Right renal pelvis (tissue), 4 donors: ENCODE data around the gene GBP1. TPM values are rescaled to one million over a fixed set of nuclear protein-coding genes. Genes with fewer than 3 reads are reported as not detected.
"Not testable (repeated sequence)": the region's sequence is repeated elsewhere in the genome, so short reads cannot be mapped to it uniquely, and the experiment has no call there.

Experiments used
- DNase-seq, 4 donors: peaks; one replicate each; pipeline ENCODE4 v3.0.0-alpha.2; 2013; ENCODE audit warnings: low read depth in 4 of 4, low spot score in 3 of 4, missing footprints in 1 of 4
- polyA plus RNA-seq, 4 donors: library from polyadenylated mRNA; unstranded; fragments of 120-200 nt; gene quantifications; one replicate each; pipeline ENCODE4 v1.2.1, GENCODE V29; 2013; ENCODE audit not compliant: insufficient read length in 4 of 4

GBP1 gene, protein sequence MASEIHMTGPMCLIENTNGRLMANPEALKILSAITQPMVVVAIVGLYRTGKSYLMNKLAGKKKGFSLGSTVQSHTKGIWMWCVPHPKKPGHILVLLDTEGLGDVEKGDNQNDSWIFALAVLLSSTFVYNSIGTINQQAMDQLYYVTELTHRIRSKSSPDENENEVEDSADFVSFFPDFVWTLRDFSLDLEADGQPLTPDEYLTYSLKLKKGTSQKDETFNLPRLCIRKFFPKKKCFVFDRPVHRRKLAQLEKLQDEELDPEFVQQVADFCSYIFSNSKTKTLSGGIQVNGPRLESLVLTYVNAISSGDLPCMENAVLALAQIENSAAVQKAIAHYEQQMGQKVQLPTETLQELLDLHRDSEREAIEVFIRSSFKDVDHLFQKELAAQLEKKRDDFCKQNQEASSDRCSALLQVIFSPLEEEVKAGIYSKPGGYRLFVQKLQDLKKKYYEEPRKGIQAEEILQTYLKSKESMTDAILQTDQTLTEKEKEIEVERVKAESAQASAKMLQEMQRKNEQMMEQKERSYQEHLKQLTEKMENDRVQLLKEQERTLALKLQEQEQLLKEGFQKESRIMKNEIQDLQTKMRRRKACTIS
- polyA plus RNA-seq = 10 to 100 TPM; 12.0 to 17.8 (median 14.0) TPM

DNA sequence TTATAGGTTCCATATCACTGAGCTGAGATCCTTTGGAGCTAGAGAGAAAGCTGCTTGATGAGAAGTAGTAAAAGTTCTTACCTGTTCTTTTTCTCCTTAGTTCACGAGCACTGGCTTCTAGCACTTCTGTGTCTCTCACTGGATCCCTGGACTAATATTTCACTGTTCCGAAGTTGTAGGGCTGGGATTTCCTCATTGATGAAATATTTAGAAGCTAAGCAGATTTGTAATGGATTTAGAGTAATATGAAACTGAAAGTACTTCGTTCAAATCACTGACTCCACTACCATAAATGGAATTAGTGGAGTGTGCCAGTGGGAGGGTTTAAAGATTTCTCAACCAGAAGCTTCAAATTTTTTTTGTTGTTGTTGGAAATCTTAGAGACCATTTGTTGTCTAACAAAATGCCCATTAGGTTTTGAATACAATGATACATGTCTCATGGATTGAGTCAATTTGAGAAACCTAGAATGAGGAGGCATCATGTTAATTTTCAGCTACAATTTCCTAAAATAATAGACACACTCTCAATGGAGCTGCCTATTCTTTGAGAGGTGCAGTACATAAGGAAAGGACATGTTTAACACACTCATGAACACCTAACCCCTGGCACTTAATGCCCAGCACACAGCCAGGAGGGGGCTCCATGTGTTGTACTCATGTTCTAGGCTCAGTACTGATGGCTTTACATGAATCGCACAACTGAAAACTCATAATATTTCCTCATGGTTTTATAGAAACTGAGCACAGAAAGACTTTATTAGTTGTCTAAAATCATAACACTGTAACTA lies at the start of gene GBP1:
TSS of gene GBP1 (minus strand) at position 130 of the 790 bp plus-strand sequence. CDS start 1,974 bp downstream, outside the sequence.
- no peak for DNase-seq

DNA sequence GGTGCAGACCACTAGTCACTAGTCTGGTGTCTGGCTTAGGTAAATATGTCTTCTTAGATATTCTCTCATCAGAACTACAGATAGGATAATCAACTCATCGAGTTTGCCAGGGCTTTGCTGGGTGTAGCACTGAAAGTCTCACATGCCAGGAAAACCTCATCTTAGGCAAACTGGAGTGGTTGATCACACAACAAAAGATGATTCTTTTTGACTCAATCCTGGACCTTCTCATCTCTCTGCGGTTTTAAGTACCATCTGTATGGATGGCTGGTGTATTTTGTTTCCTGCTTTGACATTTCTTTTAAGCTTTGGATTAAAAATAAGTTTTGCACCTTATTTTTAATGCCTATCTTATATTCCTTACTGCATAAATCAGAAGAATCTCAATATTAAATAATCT lies 49.7 kb upstream of the GBP1 start:
- DNase-seq = no peak

DNA sequence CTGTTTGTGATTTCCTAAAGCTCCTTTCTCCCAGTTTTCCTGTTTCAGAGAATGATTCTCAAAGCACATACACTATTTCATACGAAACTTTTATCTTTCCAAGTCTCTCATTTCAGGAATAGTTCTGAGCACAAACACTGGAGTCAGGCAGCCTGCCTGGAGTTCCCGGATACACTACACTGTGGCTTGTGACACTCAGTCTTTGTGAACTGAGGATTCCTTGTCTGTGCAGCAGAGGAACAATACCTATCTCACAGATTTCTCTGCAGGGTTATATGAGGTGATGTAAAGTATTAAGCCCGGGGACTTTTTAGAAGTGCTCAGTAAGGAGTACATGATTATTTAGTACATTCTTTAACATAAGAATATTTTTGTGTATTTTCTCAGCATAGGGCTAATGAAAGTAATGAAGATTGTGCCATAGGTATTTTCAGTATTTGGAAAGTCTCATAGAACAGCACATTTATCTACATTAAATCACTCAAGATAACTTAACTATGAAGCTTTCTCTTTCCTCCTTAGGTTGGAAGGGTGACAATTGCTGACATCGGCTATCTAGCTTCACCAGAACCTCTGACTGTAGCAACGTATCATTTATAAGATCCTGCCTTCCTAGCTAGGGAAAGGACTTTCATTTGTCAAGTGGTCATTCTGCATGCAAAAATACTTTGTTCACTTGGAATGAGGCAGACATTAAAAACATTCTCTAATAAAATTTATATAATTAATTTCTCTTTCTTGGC lies 48.0 kb upstream of the GBP1 start:
- DNase-seq = no peak

DNA sequence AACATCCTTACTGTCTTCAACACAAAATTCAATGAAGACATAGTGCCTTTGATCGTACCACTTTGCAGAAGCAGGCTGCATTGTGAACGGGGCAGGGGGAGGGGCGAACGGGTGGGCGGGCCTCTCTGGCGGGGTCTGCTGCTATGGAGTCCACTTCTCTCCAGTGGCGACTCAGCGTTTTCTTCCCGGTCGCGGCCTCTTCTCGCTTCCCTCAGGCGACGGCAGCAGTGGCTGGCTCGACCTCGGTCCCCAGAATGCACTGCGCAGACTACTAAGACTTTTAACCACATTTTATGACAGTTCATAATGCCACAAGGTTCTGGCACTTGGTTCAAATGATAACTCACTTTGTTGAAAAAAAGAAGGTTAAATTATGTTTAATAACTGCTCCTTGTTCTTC lies 39.7 kb upstream of the GBP1 start:
- no peak for DNase-seq

DNA sequence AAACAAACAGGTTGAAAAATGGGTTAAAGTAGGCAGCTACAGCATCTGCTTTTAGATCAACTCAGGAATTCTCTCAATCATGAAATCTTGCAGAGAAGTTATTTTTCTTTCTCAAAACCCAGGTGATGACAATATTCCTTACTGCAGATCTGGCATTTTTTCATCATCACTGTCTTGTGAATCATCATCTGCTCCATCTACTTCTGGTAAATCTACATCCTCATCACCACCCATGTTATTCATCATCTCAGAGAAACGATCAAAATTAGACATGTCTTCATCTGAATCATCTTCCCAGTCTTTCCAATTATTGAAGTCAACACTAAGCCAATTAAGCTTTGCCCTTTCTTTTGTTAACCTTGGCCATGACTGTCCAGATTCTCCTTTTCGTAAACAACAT lies 39.1 kb upstream of the GBP1 start:
- DNase-seq = no peak

DNA sequence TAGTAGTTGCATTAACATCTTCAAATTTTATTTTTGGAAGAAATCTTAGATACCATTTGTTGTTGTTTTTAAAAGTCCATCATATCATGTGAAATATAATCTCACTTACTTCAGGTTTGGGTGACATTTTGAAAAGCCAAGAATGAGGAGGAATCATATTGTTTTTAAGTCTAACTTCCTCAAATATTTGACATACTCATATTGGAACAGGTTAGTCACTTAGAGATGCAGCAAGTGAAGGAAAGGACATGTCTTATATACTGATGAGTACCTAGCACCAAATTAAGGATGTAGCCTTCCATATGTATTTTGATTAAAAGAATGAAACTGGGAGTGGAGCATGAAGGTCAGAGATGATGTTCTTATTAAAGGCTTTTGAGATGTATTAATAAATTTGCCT lies 37.0 kb upstream of the GBP1 start:
- DNase-seq = no peak

DNA sequence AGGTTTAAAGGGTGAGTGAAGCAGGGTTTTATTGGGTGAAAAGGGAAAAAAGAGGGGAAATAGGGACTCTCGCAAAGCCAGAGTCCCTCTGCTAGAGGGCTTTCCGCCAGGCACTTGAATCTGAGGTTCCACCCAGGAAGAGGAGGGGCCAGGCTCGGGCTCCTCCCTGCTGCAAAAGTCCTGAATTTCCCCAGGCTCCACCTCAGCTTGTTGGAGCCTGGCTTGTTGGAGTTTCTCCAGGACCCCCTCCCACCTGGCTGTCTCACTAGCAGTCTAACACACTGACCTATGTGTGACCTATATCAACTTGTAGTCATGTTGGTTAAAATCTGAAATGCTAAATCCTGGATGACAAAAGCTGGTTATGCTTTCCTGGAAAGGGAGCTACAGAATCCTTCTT lies 35.4 kb upstream of the GBP1 start:
- no peak for DNase-seq

DNA sequence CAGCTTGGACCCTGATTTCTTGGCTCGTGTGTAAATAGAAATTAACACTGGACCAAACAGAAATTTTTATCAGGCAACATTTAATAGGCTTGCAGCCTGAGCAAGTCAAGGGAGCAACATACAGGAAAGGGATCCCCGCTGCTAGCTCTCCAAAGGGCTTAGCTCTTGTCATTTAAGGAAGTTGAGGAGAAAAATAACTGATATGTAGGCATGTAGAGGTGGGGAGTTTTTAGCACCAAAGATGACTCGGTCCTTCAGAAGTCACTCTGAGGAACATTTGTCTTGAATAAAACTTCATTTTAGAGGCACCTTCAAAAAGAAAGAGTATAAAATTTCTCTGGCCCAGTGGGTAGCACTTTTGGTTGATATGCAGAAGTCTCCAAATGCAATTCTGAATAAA lies 33.8 kb upstream of the GBP1 start:
- DNase-seq = no peak

DNA sequence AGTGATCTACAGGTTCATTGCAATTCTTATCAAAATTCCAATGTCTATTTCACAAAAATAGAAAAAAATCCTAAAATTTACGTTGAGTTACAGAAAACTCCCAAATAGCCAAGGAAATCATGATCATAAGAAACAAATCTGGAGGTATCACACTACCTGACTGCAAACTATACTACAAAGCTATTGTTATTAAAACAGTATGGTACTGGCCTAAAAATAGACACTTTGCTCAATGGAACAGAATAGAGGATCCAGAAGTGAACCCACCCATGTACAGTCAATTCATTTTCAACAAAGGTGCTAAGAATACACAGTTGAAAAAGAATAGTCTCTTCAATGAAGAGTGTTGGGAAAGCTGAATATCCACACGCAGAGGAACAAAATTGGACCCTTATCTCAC lies 30.7 kb upstream of the GBP1 start:
- no peak for DNase-seq

DNA sequence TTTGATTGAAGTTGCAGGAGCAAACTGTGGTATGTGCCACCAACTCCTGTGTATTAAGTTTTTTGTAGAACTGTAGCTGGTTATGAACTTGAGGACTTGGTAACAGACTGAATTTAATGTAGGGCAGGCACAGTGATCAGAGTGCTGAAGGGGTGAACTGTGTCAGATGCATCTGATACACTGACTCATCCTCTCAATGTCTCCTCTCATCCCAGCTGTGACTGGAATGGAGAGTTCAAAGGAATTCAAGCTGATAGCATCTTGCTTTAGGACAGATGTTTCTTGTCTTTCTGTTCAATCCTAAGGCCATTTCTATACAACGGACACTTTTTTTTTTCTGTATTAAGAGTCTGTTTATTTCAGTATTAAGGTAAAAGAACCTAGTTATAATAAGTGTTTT lies 25.0 kb upstream of the GBP1 start:
- DNase-seq = no peak

DNA sequence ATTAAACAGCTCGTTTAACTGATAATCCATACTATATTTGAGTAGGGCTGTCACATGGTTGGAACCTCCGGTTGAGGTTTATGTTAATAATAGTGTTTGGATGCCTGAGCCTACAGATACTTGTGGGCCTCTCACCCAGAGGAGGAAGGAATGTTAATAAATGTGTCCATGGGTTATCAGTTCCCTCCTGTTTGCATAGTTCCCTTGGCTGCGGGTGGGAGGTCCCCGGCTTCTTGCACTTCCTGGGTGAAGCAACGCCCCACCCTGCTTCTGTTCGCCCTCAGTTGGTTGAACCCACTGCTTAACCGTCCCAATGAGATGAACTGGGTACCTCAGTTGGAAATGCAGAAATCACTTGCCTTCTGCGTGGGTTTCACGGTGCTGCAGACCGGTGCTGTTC lies 23.6 kb upstream of the GBP1 start:
- no peak for DNase-seq

DNA sequence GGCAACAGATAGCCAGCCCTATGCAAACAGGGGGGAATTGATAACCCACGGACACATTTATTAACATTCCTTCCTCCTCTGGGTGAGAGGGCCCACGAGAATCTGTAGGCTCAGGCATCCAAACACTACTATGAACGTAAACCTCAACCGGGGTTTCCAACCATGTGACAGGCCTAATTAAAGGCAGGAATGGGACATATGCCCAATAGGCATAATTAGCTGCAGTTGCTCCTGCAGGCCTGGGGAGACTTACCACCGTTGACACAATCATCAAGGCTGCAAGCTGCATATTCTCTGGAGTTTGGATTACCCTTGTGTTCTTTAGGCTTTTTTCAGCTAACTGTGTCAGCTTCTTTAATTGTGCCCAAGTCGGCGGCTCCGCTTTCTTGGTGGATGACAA lies 22.2 kb upstream of the GBP1 start:
- DNase-seq = no peak

DNA sequence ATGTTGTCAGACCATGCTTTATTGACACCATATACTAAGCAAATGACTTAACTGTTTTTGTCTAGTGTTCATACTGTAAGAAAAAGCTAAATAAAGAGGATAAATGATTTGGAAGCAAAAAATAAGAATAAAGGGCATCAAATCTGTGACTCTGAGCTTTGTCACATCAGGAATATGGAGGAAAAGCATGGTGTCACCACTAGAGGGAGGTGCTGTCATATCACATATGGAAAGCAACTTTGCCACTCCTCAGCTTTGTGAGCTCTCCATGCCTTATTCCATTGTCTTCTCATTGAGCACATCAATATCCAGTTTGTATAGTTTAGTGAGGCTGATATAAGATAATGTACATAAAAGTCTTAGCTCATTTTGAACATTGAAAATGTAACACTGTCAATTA lies 20.8 kb upstream of the GBP1 start:
- peak in 1 of 4 donors; percentile 30 for DNase-seq

DNA sequence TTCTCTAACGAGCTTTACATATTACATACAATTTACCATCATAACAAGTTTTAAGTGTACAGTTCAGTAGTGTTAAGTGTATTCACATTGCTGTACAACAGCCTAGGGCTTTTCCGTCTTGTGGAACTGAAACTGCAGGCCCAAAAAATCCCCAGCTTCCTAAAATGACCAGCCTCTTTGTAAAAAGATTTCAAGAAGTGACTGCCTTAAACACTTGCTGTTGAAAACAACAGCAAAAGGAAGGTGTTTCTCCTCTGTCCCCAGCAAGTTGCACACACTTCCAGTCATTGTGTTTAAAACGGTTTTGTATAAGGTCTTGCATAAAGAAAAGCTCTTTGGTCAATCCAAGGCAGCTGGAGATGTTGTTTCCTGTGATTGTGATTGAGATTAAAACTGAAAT lies 16.0 kb upstream of the GBP1 start:
- DNase-seq = no peak

DNA sequence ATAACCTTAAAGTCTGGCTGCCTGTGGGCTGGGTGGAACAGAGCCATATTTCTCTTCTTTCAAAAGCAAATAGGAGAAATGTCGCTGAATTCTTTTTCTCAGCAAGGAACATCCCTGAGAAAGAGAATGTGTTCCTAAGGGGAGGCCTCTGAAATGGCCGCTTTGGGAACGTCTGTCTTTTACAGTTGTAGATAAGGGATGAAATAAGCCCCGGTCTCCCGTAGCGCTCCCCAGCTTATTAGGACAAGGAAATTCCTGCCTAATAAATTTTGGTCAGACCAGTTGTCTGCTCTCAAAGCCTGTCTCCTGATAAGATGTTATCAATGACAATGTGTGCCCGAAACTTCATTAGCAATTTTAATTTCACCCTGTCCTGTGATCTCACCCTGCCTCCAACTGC lies 15.1 kb upstream of the GBP1 start:
- DNase-seq = not testable (repeated sequence)

DNA sequence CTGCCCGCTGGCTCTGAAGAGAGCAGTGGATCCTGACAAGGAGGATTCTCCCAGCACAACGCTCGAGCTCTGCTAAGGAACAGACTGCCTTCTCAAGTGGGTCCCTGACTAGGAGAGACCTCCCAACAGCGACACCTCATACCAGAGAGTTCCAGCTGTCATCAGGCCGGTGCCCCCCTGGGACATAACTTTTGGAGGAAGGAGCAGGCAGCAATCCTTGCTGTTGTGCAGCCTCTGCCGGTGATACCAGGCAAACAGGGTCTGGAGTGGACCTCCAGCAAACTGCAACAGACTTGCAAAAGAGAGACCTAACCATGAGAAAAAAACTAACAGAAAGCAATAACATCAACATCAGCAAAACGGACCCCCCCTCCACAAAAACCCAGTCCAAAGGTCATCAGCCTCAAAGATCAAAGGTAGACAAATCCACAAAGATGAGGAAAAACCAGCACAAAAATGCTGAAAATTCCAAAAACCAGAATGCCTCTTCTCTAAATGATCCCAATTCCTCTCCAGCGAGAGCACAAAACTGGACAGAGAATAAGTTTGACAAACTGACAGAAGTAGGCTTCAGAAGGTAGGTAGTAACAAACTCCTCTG lies 7.6 kb upstream of the GBP1 start:
- not testable (repeated sequence) for DNase-seq

DNA sequence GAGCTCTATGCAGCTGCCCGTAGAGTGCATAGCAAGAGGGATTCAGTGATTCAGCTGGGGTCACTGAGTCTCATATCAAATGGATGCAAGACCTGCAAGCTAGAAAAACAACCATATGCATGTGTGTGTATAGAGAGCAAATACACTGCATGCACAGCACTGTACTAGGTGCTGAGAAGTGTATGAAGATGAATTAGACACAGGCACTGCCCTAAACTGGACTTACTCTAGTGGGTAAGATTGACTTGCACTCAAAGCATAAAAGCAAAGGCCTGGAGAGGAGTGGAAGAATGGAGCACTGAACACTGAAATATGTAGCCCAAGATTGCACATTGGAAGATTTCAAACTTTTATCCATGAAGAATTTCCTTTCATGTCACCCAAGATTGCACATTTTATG lies 5.5 kb upstream of the GBP1 start:
- DNase-seq = no peak

DNA sequence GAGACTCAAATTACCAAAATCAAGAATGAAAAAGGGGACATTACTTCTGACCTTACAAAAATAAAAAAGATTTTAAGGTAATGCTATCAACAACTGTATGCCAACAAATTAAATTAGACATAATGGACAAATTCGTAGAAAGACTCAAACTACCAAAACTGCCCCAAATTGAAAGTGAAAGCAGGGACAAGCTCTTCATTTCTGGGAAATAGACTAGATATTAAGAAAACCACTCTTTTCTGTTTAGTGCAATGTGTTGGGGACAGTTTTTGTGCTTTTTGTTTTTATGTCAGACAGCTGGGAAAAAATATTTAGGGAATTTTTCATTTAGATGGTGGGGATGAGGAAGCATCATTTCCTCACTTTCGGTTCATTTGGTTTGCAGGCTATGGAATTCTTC lies 4.9 kb upstream of the GBP1 start:
- no peak for DNase-seq

DNA sequence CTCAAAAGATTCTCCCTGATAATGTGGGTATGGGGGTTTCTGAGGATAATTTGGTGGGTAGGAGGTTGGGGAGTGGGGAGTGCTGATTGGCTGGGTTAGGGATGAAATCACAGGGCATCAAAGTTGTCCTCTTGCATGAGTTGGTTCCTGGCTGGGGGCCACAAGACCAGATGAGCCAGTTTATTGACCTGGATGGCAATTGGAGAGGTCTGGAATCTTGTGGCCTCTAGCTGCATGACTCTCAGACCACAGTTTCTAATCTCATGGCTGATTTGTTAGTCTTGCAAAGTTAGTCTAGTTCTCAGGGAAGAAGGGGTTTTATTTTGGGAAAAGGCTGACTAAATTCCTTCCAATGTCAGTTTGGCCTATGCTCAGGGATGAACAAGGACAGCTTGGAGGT lies 3.3 kb upstream of the GBP1 start:
- DNase-seq = no peak

DNA sequence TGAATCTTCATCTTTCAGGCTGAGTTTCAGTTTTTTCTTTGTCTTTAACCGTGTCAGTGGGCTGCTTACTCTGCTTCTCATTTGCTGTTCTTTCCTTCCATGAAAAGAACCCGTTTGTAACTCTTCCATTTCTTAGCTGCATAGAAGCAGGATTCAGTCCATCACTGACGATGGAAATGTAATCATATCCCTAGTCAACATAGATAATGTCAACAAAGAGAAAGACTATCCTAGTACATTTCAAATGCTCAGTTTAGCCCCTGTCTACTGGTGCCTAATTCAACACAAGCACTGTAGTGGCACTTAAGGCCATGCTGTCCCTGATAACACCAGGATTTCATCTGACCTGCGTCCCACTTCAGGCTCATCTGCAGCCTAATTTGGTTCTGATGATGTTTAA lies 376 bp downstream of the GBP1 start:
- DNase-seq = no peak

DNA sequence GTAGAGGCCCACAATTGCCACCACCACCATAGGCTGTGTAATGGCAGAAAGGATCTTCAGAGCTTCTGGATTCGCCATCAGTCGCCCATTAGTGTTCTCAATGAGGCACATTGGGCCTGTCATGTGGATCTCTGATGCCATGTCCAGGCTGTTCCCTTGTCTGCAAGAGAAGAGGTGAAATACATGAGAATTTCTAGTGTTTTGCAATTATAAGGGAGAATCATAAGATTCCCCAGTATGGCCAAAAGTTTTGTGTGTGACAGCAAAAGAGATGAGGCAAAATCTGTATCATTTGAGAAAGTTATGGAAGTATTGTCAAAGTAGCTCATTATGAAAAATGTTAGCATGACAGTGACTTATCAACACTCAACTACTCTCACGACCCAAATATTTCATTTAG lies 1.9 kb downstream of the GBP1 start:
- DNase-seq = no peak
